Activated CD4-positive, alpha-beta T cell treated with anti-CD3 and anti-CD28 coated beads, Interleukin-2, amount 10 ng/mL, durations not matched to agents 24 days and 14 days (primary cell): Measurements from ENCODE around the gene SH2D3A. TPM values are rescaled to one million over a fixed set of nuclear protein-coding genes. Genes with fewer than 3 reads are reported as not detected.

ENCODE experiments used
- DNase-seq: peaks from one replicate; pipeline ENCODE4 v3.0.0; 2022
- H3K27ac Mint-ChIP-seq: one replicate; pipeline ENCODE4 v1.8.0; 2022; ENCODE audit warnings: mild to moderate bottlenecking, mixed read lengths
- H3K27me3 Mint-ChIP-seq: one replicate; pipeline ENCODE4 v1.8.0; 2022; ENCODE audit warnings: mixed read lengths
- H3K36me3 Mint-ChIP-seq: one replicate; pipeline ENCODE4 v1.8.0; 2022; ENCODE audit warnings: low read depth, mild to moderate bottlenecking, mixed read lengths
- H3K4me1 Mint-ChIP-seq: one replicate; pipeline ENCODE4 v1.8.0; 2021; ENCODE audit warnings: mixed read lengths
- H3K4me3 Mint-ChIP-seq: one replicate; pipeline ENCODE4 v1.8.0; 2022; ENCODE audit warnings: mild to moderate bottlenecking, moderate library complexity, mixed read lengths
- H3K9me3 Mint-ChIP-seq: one replicate; pipeline ENCODE4 v1.8.0; 2021; ENCODE audit warnings: mixed read lengths
- intact Hi-C: fragments of 100-400 bp; cut with micrococcal nuclease; formaldehyde crosslinking; loops from one replicate; pipeline ENCODE4 v1.15.1; 2023
- total RNA-seq: library from RNA; stranded (reverse); gene quantifications from 2 replicates; pipeline ENCODE4 v1.2.3, GENCODE V29; 2022

SH2D3A gene
- total RNA-seq, 1 donor from 2014 or later, result 11.0 TPM

- DNase-seq, result no peak
- Mint-ChIP-seq H3K27me3 (no peaks in the 10 kb centered on the region), H3K4me1 (peaks cover 29% of the 10 kb centered on the region), H3K4me3 (no peak overlapping the region), H3K36me3 (peaks cover 39% of the 10 kb centered on the region), H3K9me3 (no peaks in the 10 kb centered on the region), H3K27ac (no peak overlapping the region)
- intact Hi-C loops, result no loop called here
Observed at GRCh38 chr19:6734096-6734696, 33.0 kb downstream of the SH2D3A start.

GRCh38 chr19:6733338-6734095 is 33.7 kb downstream of the SH2D3A start:
- peaks cover 24% of the 10 kb centered on the region for H3K4me1 Mint-ChIP-seq
- no peak overlapping the region for H3K4me3 Mint-ChIP-seq
- no peak for DNase-seq
- H3K27ac Mint-ChIP-seq, result no peak overlapping the region
- peaks cover 39% of the 10 kb centered on the region for H3K36me3 Mint-ChIP-seq
- H3K9me3 Mint-ChIP-seq, result no peaks in the 10 kb centered on the region
- no peaks in the 10 kb centered on the region for H3K27me3 Mint-ChIP-seq
- intact Hi-C loops, result no loop called here

- intact Hi-C loops, result no loop called here
- H3K27me3 Mint-ChIP-seq, result no peaks in the 10 kb centered on the region
- H3K36me3 Mint-ChIP-seq, result peaks cover 39% of the 10 kb centered on the region
- no peaks in the 10 kb centered on the region for H3K9me3 Mint-ChIP-seq
- no peak overlapping the region for H3K4me3 Mint-ChIP-seq
- H3K4me1 Mint-ChIP-seq, result peaks cover 20% of the 10 kb centered on the region
- H3K27ac Mint-ChIP-seq, result no peak overlapping the region
- DNase-seq, result no peak
Observed at GRCh38 chr19:6732803-6733337, 34.4 kb downstream of the SH2D3A start.

GRCh38 chr19:6731822-6732221 is 35.4 kb downstream of the SH2D3A start:
- Mint-ChIP-seq H3K27ac (no peak overlapping the region), H3K9me3 (no peaks in the 10 kb centered on the region), H3K4me1 (peaks cover 15% of the 10 kb centered on the region), H3K27me3 (no peaks in the 10 kb centered on the region), H3K36me3 (peaks cover 35% of the 10 kb centered on the region), H3K4me3 (no peak overlapping the region)
- intact Hi-C loops, result no loop called here
- DNase-seq, result no peak

- Mint-ChIP-seq H3K27ac (no peak overlapping the region), H3K9me3 (no peaks in the 10 kb centered on the region), H3K4me3 (no peak overlapping the region), H3K27me3 (no peaks in the 10 kb centered on the region), H3K36me3 (peaks cover 32% of the 10 kb centered on the region), H3K4me1 (peaks cover 12% of the 10 kb centered on the region)
- DNase-seq, result no peak
- intact Hi-C loops, result no loop called here
Observed at GRCh38 chr19:6730941-6731670, 36.1 kb downstream of the SH2D3A start.

- Mint-ChIP-seq H3K4me3 (no peak overlapping the region), H3K27me3 (no peaks in the 10 kb centered on the region), H3K9me3 (no peaks in the 10 kb centered on the region), H3K36me3 (peaks cover 26% of the 10 kb centered on the region), H3K27ac (no peak overlapping the region), H3K4me1 (peaks cover 7% of the 10 kb centered on the region)
- intact Hi-C loops, result no loop called here
- DNase-seq, result peak; percentile 76
Observed at GRCh38 chr19:6730153-6730804, 37.0 kb downstream of the SH2D3A start.

GRCh38 chr19:6729573-6730152 is 37.6 kb downstream of the SH2D3A start:
- no peak for DNase-seq

GRCh38 chr19:6728346-6728745 is 38.9 kb downstream of the SH2D3A start:
- intact Hi-C loops, result no loop called here
- no peak overlapping the region for H3K4me3 Mint-ChIP-seq
- H3K27me3 Mint-ChIP-seq, result no peaks in the 10 kb centered on the region
- no peak for DNase-seq
- peaks cover 12% of the 10 kb centered on the region for H3K4me1 Mint-ChIP-seq
- H3K36me3 Mint-ChIP-seq, result peaks cover 22% of the 10 kb centered on the region
- no peak overlapping the region for H3K27ac Mint-ChIP-seq
- no peaks in the 10 kb centered on the region for H3K9me3 Mint-ChIP-seq

More at GRCh38 chr19:6729573-6730152, 37.6 kb downstream of the SH2D3A start:
- Mint-ChIP-seq H3K27me3 (no peaks in the 10 kb centered on the region), H3K36me3 (peaks cover 26% of the 10 kb centered on the region), H3K27ac (no peak overlapping the region), H3K4me1 (peaks cover 7% of the 10 kb centered on the region), H3K9me3 (no peaks in the 10 kb centered on the region), H3K4me3 (no peak overlapping the region)
- intact Hi-C loops, result no loop called here

- Mint-ChIP-seq H3K4me1 (peaks cover 24% of the 10 kb centered on the region), H3K9me3 (no peaks in the 10 kb centered on the region), H3K36me3 (peaks cover 9% of the 10 kb centered on the region), H3K27ac (no peak overlapping the region), H3K4me3 (no peak overlapping the region), H3K27me3 (no peaks in the 10 kb centered on the region)
- intact Hi-C loops, result no loop called here
- DNase-seq, result no peak
Observed at GRCh38 chr19:6725513-6726231, 41.6 kb downstream of the SH2D3A start.

- Mint-ChIP-seq H3K27me3 (no peaks in the 10 kb centered on the region), H3K4me3 (no peak overlapping the region), H3K27ac (no peak overlapping the region), H3K36me3 (peaks cover 5% of the 10 kb centered on the region), H3K4me1 (peaks cover 31% of the 10 kb centered on the region), H3K9me3 (no peaks in the 10 kb centered on the region)
- intact Hi-C loops, result no loop called here
- DNase-seq, result no peak
Observed at GRCh38 chr19:6724631-6725492, 42.4 kb downstream of the SH2D3A start.

GRCh38 chr19:6723738-6724137 is 43.5 kb downstream of the SH2D3A start:
- no peaks in the 10 kb centered on the region for H3K9me3 Mint-ChIP-seq
- H3K4me3 Mint-ChIP-seq, result no peak overlapping the region
- H3K27ac Mint-ChIP-seq, result no peak overlapping the region
- H3K27me3 Mint-ChIP-seq, result no peaks in the 10 kb centered on the region
- H3K4me1 Mint-ChIP-seq, result peaks cover 35% of the 10 kb centered on the region
- DNase-seq, result no peak
- H3K36me3 Mint-ChIP-seq, result no peaks in the 10 kb centered on the region
- intact Hi-C loops, result no loop called here

- H3K4me1 Mint-ChIP-seq, result peaks cover 33% of the 10 kb centered on the region
- H3K36me3 Mint-ChIP-seq, result no peaks in the 10 kb centered on the region
- no peak for DNase-seq
- no peak overlapping the region for H3K27ac Mint-ChIP-seq
- no peak overlapping the region for H3K4me3 Mint-ChIP-seq
- H3K27me3 Mint-ChIP-seq, result no peaks in the 10 kb centered on the region
- intact Hi-C loops, result no loop called here
- no peaks in the 10 kb centered on the region for H3K9me3 Mint-ChIP-seq
Observed at GRCh38 chr19:6723108-6723618, 44.1 kb downstream of the SH2D3A start.
